Gastroesophageal sphincter (tissue), 3 donors: ENCODE data around the gene NEU4.

Experiments used
- CTCF ChIP-seq, 4 experiments: fragments of 200-600 bp in 2 of 4; fragments of 450-650 bp in 2 of 4; sonication (generic) in 1 of 4; IDR thresholded peaks; one replicate each; pipeline ENCODE4 v1.5.1; 2017 to 2019; ENCODE audit warnings: antibody characterized with exemption in 4 of 4, mild to moderate bottlenecking in 2 of 4, moderate library complexity in 2 of 4
- EP300 ChIP-seq: sonication (generic); formaldehyde crosslinking; IDR thresholded peaks from one replicate; pipeline ENCODE4 v1.6.1; 2017; ENCODE audit warnings: antibody characterized with exemption, mild to moderate bottlenecking
- POLR2A ChIP-seq, 2 donors: fragments of 450-650 bp; IDR thresholded peaks; one replicate each; pipeline ENCODE4 v1.6.1; 2017; ENCODE audit warnings: antibody characterized with exemption in 2 of 2, mild to moderate bottlenecking in 2 of 2, moderate library complexity in 1 of 2
- POLR2AphosphoS5 ChIP-seq: sonication (generic); formaldehyde crosslinking; IDR thresholded peaks from one replicate; pipeline ENCODE4 v1.6.1; 2017; ENCODE audit warnings: antibody characterized with exemption

- TF ChIP-seq CTCF (IDR thresholded peaks at IDR 0.05) = no peak
- no peak for TF ChIP-seq POLR2AphosphoS5
- TF ChIP-seq EP300 = no peak
- TF ChIP-seq POLR2A (IDR thresholded peaks at IDR 0.05) = no peak
These were observed 43.4 kb downstream of the NEU4 start for GRCh38 chr2:241852116-241852980.
